ENCODE measurements around the gene TUBB4B. TPM values are rescaled to one million over a fixed set of nuclear protein-coding genes. Genes with fewer than 3 reads are reported as not detected.

Gene TUBB4B
- total and polyA plus RNA-seq, 2 of the 4 experiments (the other 2 are of a cell fraction) = 237 to 529 TPM

- Histone ChIP-seq H3K4me1 (ENCODE audit: control insufficient read depth, insufficient read depth, low read length) (peaks cover 20% of the 10 kb centered on the region), H4K20me1 (ENCODE audit: insufficient read depth, low read length) (peaks cover 40% of the 10 kb centered on the region), H4K8ac (ENCODE audit: low read depth in 2 of 2, low read length in 2 of 2) (no peak overlapping the region), H3K56ac (ENCODE audit: extremely low read depth, insufficient read depth, low read length) (no peak overlapping the region), H2BK5ac (ENCODE audit: low read depth, low read length, poor library complexity, severe bottlenecking) (no peak overlapping the region), H4K91ac (ENCODE audit: insufficient read depth, low read depth, low read length) (no peak overlapping the region), H3K9ac (ENCODE audit: low read depth, low read length) (no peak overlapping the region), H3K9me1 (ENCODE audit: insufficient read depth, low read length) (no peaks in the 10 kb centered on the region), H3K36me3 (ENCODE audit: control insufficient read depth, insufficient read depth, low read length) (peaks cover 29% of the 10 kb centered on the region), H2AK9ac (replicated peaks; ENCODE audit: low read depth, low read length, poor library complexity) (peak overlapping the region; percentile 24), H3K23ac (ENCODE audit: low read depth, low read length) (no peak overlapping the region), H3K18ac (ENCODE audit: low read depth, low read length) (no peak overlapping the region), H2AFZ (replicated peaks; ENCODE audit: low read length, poor library complexity) (no peak overlapping the region), H2BK15ac (ENCODE audit: low read depth, low read length) (no peak overlapping the region), H3K27ac (ENCODE audit: insufficient read depth, low read length) (no peak overlapping the region), H3K4me2 (ENCODE audit: low read depth, low read length) (no peak overlapping the region), H3K14ac (replicated peaks; ENCODE audit: low read depth, low read length) (no peak overlapping the region), H4K5ac (ENCODE audit: low read depth, low read length) (no peak overlapping the region), H3K79me1 (ENCODE audit: low read depth in 1 of 2, low read length in 2 of 2) (peaks cover 0 to 41% of the 10 kb centered on the region in 2 experiments), H2BK120ac (ENCODE audit: low read depth, low read length) (no peak overlapping the region), H2AK5ac (ENCODE audit: low read depth, low read length) (no peak overlapping the region), H3K4me3 (ENCODE audit: insufficient read depth, low read depth, low read length) (no peak overlapping the region), H3K4ac (ENCODE audit: low read depth, low read length) (no peak overlapping the region), H3K27me3 (ENCODE audit: control insufficient read depth, insufficient read depth, low read length) (no peaks in the 10 kb centered on the region), H3K9me3 (ENCODE audit: control insufficient read depth, insufficient read depth, low read length) (no peaks in the 10 kb centered on the region), H2BK20ac (ENCODE audit: low read depth, low read length) (no peak overlapping the region)
- DNase-seq = no peak
- CTCF ChIA-PET = no interaction called here
- in situ Hi-C loops (cut with MboI; ENCODE audit: low sequenced_read_pairs) = no loop called here
- ATAC-seq (ENCODE audit: low read depth) = no peak
- no peak for TF ChIP-seq MXI1 (IDR thresholded peaks at IDR 0.05; ENCODE audit: borderline replicate concordance, low read depth, low read length)
- TF ChIP-seq ELK1 (IDR thresholded peaks at IDR 0.05; ENCODE audit: borderline replicate concordance, low read depth, low read length) = no peak
- TF ChIP-seq CEBPB (IDR thresholded peaks at IDR 0.05; ENCODE audit: low read depth, low read length) = no peak
- TSS peak; percentile 56 for BruUV-seq (replicated peaks)
- intact Hi-C loops (cut with micrococcal nuclease) = no loop called here
- 77% methylated on average over 14 of the region's 39 CpGs; no CpG with 5 or more reads in 1 of the 2 experiments for WGBS, 2 experiments (ENCODE audit: extremely low coverage in 2 of 2, insufficient read length in 1 of 2)
- dilution Hi-C loops (cut with HindIII; ENCODE audit: low sequenced_read_pairs, unreplicated experiment) = no loop called here
- POLR2A ChIA-PET (ENCODE audit: unreplicated experiment) = no interaction called here
These were observed 40.4 kb downstream of the TUBB4B start for GRCh38 chr9:137281345-137282116.

Data from IMR-90 (cell line).